A549 (cell line): Measurements from ENCODE around the gene LMBR1L. TPM values are rescaled to one million over a fixed set of nuclear protein-coding genes. Genes with fewer than 3 reads are reported as not detected.

Experiments
- ATAC-seq, 2 experiments: fragments of 200-7000 bp in 1 of 2; fragments of >200 bp in 1 of 2; cut with Nextera tagmentation in 1 of 2; cut with Tn5 transposase in 1 of 2; 3 replicates each; pipeline versions ENCODE4 v1.8.0 to v1.9.1; 2018 to 2020; ENCODE audit warnings: mild to moderate bottlenecking in 1 of 2, moderate library complexity in 1 of 2
- CTCF ChIA-PET: fragments of 300-600 bp; sonication (Branson Sonifier 250); formaldehyde crosslinking; extraction: SDS; loops from one replicate; lab custom pipeline; 2021; ENCODE audit warnings: antibody characterized with exemption, inconsistent platforms; lab: Yijun Ruan, JAX
- POLR2A ChIA-PET: fragments of 350-600 bp; formaldehyde crosslinking; extraction: SDS; loops from one replicate; lab custom pipeline; 2021; ENCODE audit warnings: antibody characterized with exemption, inconsistent platforms; lab: Yijun Ruan, JAX
- DNase-seq, 2 experiments: peaks; one replicate each; pipeline versions ENCODE4 v3.0.0 to v3.0.0-alpha.2; 2011 to 2016; ENCODE audit warnings: low read depth in 1 of 2, low spot score in 1 of 2
- FAIRE-seq: peaks from 2 replicates; lab custom pipeline; 2011; peaks lifted over from hg19 to GRCh38; lab: Jason Lieb, UNC
- H3K27ac ChIP-seq, 2 experiments: fragments of >200 bp; sonication (Bioruptor Twin); formaldehyde crosslinking; 3 replicates each; pipeline ENCODE4 v1.5.1; 2016 to 2017
- H3K4me1 ChIP-seq: fragments of >200 bp; sonication (Bioruptor Twin); formaldehyde crosslinking; 3 replicates; pipeline ENCODE4 v1.6.1; 2016
- H3K4me2 ChIP-seq: fragments of >200 bp; sonication (Bioruptor Twin); formaldehyde crosslinking; 3 replicates; pipeline ENCODE4 v1.6.1; 2016
- H3K4me3 ChIP-seq: fragments of >200 bp; sonication (Bioruptor Twin); formaldehyde crosslinking; 3 replicates; pipeline ENCODE4 v1.5.1; 2016
- H3K9me3 ChIP-seq: fragments of >200 bp; sonication (Bioruptor Twin); formaldehyde crosslinking; 3 replicates; pipeline ENCODE4 v1.6.1; 2016
- BCL3 ChIP-seq: fragments of >200 bp; sonication (Bioruptor Twin); formaldehyde crosslinking; IDR thresholded peaks from 3 replicates; pipeline ENCODE4 v1.6.1; 2016
- CTCF ChIP-seq: fragments of >200 bp; sonication (Bioruptor Twin); formaldehyde crosslinking; IDR thresholded peaks from 3 replicates; pipeline ENCODE4 v1.5.1; 2016
- EHMT2 ChIP-seq: fragments of 200-600 bp; sonication (generic); IDR thresholded peaks from 2 replicates; pipeline ENCODE4 v1.6.1; 2016; ENCODE audit warnings: antibody characterized with exemption, low read depth, mild to moderate bottlenecking, moderate library complexity
- ELK1 ChIP-seq: fragments of 150-350 bp; IDR thresholded peaks from 2 replicates; pipeline ENCODE4 v1.6.1; 2014; ENCODE audit warnings: low read depth, mild to moderate bottlenecking, low read length
- FOXS1 ChIP-seq: fragments of 250-450 bp; sonication (Bioruptor Pico); IDR thresholded peaks from 2 replicates; pipeline ENCODE4 v1.5.0; 2020; ENCODE audit warnings: mild to moderate bottlenecking, moderate library complexity
- HEYL ChIP-seq: fragments of 250-450 bp; sonication (Bioruptor Pico); IDR thresholded peaks from 2 replicates; pipeline ENCODE4 v1.8.0; 2021; ENCODE audit warnings: mild to moderate bottlenecking, moderate library complexity
- HOXB13 ChIP-seq: fragments of 250-450 bp; sonication (Bioruptor Pico); IDR thresholded peaks from 2 replicates; pipeline ENCODE4 v1.5.0; 2020; ENCODE audit warnings: low read depth, mild to moderate bottlenecking, moderate library complexity
- HOXB5 ChIP-seq: fragments of 250-450 bp; sonication (Bioruptor Pico); IDR thresholded peaks from 2 replicates; pipeline ENCODE4 v1.5.0; 2020; ENCODE audit warnings: mild to moderate bottlenecking, moderate library complexity
- KDM5A ChIP-seq: fragments of 200-600 bp; sonication (generic); IDR thresholded peaks from 2 replicates; pipeline ENCODE4 v1.6.1; 2016; ENCODE audit warnings: antibody characterized with exemption, mild to moderate bottlenecking
- NR3C1 ChIP-seq: fragments of >200 bp; sonication (Bioruptor Twin); formaldehyde crosslinking; IDR thresholded peaks from 3 replicates; pipeline ENCODE4 v1.6.1; 2017
- PHF8 ChIP-seq: fragments of 200-600 bp; sonication (generic); IDR thresholded peaks from 2 replicates; pipeline ENCODE4 v1.6.1; 2016; ENCODE audit warnings: low read depth, mild to moderate bottlenecking, antibody characterized with exemption, moderate library complexity, borderline replicate concordance
- REST ChIP-seq: fragments of 200-600 bp; sonication (generic); IDR thresholded peaks from 2 replicates; pipeline ENCODE4 v1.6.1; 2016; ENCODE audit warnings: antibody characterized with exemption, mild to moderate bottlenecking, moderate library complexity
- RFX5 ChIP-seq: fragments of 450-650 bp; IDR thresholded peaks from 2 replicates; pipeline ENCODE4 v1.7.1; 2014; ENCODE audit warnings: antibody characterized with exemption, mild to moderate bottlenecking, moderate library complexity
- RNF2 ChIP-seq: fragments of 200-600 bp; sonication (generic); IDR thresholded peaks from 2 replicates; pipeline ENCODE4 v1.6.1; 2016; ENCODE audit warnings: low read depth, mild to moderate bottlenecking, antibody characterized with exemption, moderate library complexity, borderline replicate concordance
- ZSCAN20 ChIP-seq: fragments of 250-450 bp; sonication (Bioruptor Pico); IDR thresholded peaks from 2 replicates; pipeline ENCODE4 v1.8.0; 2022; ENCODE audit warnings: mild to moderate bottlenecking, moderate library complexity
- WGBS: methylation state at CpG from one replicate; pipeline ENCODE4 v1.1.6; 2017; ENCODE audit errors: missing lambda C conversion rate; 5-methylcytosine and 5-hydroxymethylcytosine counted together
- polyA plus RNA-seq, 4 experiments: library from polyadenylated mRNA; depleted of rRNA in 3 of 4; stranded (reverse); fragments of >200 nt; fragmentation: RNase III in 1 of 4; extraction: RNeasy Plus Mini Kit Qiagen cat#74134 plus additional on column Dnase treatment in 1 of 4; gene quantifications; 2 replicates in 3 of 4; 3 replicates in 1 of 4; pipeline ENCODE4 v1.2.3, GENCODE V29; 2011 to 2017
- TF ChIP-seq, protein P1 (sequence below): IDR thresholded peaks from 2 replicates; pipeline ENCODE4 v1.6.1; 2012

Gene LMBR1L
- polyA plus RNA-seq, 2 of the 4 experiments (the other 2 are of a cell fraction): 16.7 to 25.1 TPM

DNA sequence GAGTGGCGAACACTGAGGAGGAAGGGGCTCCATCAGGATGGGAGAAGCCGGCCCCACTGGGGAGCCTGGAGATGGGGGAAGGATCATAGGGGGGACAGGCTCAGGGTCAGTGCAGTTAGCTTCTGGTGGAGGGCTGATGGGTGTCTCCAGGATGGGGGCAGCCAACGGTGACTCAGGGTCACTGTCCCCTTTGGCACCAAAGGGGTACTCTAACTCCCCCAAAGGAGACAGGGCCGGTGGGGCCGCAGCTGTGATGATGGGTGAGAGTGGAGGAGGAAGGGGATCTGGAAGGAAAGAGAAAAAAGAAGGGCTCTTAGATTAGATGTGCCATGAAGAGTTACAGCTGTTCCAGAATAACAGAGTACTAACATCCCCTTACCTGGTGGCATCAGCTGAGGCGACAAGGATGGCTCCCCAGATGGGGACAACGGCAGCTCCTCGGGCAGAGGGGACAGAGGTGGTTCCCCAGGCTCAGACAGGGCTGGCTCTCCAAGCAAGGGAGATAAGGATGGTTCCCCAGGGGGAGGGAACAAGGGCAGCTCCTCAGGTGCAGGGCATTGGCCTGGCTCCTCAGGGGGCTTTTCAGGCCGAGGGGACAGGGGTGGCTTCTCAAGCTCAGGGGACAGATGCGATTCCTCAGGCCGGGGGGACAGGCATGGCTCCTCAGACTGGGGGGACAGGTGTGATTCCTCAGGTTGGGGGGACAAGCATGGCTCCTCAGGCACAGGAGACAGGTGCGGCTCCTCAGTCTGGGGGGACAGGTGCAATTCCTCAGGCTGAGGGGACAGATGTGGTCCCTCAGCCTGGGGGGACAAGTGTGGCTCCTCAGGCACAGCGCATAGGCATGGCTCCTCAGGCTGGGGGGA lies 59.9 kb downstream of the LMBR1L start:
- H3K27ac ChIP-seq: no peak overlapping the region; a peak in 1 of 6 replicates
- ATAC-seq (no peak), DNase-seq (no peak), FAIRE-seq (no peak)
- no peak overlapping the region for H3K4me2 ChIP-seq
- ChIA-PET POLR2A (no interaction called here), CTCF (interaction anchor here (0.7 to 2.4 kb wide), 8 partner anchors 10 to 217 kb away, joined by 3 to 15 read pairs (median 3); no protein-coding TSS in a partner anchor)
- H3K9me3 ChIP-seq: no peaks in the 10 kb centered on the region
- H3K4me1 ChIP-seq: peaks cover 16% of the 10 kb centered on the region
- TF ChIP-seq FOXS1 (no peak), ELK1 (no peak), BCL3 (no peak), CTCF (no peak), EHMT2 (no peak), HOXB13 (no peak), RFX5 (no peak), HOXB5 (CRISPR knock-in tag) (no peak), HEYL (CRISPR knock-in tag) (no peak), RNF2 (no peak), PHF8 (no peak), NR3C1 (no peak), ZSCAN20 (CRISPR knock-in tag) (no peak), KDM5A (no peak), REST (no peak)
- TF ChIP-seq, protein P1, sequence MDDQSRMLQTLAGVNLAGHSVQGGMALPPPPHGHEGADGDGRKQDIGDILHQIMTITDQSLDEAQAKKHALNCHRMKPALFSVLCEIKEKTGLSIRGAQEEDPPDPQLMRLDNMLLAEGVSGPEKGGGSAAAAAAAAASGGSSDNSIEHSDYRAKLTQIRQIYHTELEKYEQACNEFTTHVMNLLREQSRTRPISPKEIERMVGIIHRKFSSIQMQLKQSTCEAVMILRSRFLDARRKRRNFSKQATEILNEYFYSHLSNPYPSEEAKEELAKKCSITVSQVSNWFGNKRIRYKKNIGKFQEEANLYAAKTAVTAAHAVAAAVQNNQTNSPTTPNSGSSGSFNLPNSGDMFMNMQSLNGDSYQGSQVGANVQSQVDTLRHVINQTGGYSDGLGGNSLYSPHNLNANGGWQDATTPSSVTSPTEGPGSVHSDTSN: no peak
- WGBS: 97% methylated on average over 9 of the region's 13 CpGs
- no peak overlapping the region for H3K4me3 ChIP-seq
